ENCODE data around the gene RICTOR. TPM values are rescaled to one million over a fixed set of nuclear protein-coding genes. Genes with fewer than 3 reads are reported as not detected.

The RICTOR gene
- total RNA-seq, 2 donors from 2014 or later: 18.7 to 25.1 TPM

DNA sequence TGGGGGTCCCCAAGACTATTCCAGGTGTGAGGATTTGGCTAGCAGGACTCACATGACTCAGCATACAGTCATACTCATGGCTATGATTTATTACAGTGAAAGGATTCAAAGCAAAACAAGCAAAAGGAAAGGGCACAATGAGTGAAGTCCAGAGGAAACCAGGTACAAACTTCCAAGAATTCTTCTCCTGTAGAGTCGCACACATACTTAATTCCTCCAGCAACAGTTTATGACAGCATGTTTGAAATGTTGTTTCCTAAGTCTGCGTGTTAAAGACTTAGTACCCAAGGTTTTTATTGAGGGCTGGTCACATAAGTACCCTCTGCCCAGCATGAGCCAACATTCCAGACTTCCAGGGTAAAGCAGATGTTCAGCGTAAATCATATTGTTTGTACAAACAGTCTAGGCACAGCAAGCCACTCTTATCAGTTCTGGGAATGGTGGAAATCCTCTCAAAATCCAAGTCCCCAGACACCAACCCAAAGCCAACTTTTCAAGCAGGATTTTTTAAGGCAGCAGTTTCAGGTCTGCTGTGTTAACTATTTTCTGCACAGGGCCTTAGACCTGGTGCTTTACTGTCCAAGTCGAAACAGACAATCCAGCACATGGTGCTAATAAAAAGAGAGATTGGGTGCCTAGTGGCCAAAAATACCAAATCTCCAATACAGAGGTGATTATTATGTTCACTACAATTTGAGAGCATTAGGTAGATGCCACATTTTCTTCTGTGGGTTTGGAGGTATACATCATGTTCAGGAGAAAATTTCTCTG, 18.6 kb upstream of the RICTOR start:
- Histone ChIP-seq H3K9me3 (peaks cover 0 to 11% of the 10 kb centered on the region in 2 donors), H3K4me3 (no peak overlapping the region), H3K27ac (no peak overlapping the region), H3K4me1 (no peaks in the 10 kb centered on the region), H3K36me3 (no peaks in the 10 kb centered on the region), H3K27me3 (no peaks in the 10 kb centered on the region)
- no peak for DNase-seq (ENCODE audit: low spot score)
- TF ChIP-seq, protein P1, sequence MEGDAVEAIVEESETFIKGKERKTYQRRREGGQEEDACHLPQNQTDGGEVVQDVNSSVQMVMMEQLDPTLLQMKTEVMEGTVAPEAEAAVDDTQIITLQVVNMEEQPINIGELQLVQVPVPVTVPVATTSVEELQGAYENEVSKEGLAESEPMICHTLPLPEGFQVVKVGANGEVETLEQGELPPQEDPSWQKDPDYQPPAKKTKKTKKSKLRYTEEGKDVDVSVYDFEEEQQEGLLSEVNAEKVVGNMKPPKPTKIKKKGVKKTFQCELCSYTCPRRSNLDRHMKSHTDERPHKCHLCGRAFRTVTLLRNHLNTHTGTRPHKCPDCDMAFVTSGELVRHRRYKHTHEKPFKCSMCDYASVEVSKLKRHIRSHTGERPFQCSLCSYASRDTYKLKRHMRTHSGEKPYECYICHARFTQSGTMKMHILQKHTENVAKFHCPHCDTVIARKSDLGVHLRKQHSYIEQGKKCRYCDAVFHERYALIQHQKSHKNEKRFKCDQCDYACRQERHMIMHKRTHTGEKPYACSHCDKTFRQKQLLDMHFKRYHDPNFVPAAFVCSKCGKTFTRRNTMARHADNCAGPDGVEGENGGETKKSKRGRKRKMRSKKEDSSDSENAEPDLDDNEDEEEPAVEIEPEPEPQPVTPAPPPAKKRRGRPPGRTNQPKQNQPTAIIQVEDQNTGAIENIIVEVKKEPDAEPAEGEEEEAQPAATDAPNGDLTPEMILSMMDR (IDR thresholded peaks at IDR 0.05): no peak

DNA sequence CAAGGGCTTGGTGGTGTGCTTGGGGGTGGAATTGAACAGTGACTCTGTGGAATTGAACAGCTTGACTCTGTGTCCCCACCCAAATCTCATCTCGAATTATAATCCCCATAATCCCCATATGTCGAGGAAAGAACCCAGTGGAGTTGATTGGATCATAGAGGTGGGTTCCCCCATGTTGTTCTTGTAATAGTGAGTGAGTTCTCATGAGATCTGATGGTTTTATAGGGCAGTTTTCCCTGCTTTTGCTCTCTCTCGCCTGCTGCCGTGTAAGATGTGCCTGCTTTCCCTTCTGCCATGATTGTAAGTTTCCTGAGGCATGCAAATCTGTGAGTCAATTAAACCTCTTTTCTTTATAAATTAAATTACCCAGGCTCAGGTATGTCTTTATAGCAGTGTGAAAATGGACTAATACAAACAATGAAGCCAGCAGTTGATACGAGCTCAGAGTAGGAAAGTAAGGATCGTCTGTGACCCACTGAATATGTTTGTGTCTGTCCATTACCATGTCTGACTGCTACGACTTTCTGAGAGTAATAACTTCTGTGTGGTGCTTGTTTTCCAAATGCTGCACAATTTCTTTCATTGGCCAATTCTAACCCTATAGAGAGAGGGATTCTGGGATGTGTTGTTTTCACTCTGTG, 17.9 kb upstream of the RICTOR start:
- TF ChIP-seq, protein P1 (IDR thresholded peaks at IDR 0.05): no peak
- Histone ChIP-seq H3K27ac (no peak overlapping the region), H3K27me3 (no peaks in the 10 kb centered on the region), H3K4me1 (no peaks in the 10 kb centered on the region), H3K36me3 (no peaks in the 10 kb centered on the region), H3K4me3 (no peak overlapping the region), H3K9me3 (peaks cover 0 to 11% of the 10 kb centered on the region in 2 donors)
- no peak for DNase-seq (ENCODE audit: low spot score)

DNA sequence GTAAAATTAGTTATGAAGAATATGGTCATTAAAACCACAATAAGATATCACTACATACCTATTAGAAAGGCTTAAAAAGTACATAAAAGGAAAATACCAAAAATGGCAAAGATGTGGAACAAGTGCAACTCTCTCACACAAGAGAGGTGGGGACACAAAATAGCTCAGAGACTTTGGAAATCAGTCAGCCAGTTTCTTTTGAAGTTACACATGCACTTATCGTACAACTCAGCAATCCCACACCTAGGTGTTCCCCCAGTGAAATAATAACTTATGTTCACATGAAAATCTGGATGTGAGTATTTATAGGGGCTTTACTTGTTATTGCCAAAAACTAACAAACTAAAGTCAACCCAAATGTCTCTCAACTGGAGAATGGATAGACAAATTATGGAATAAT, 9.8 kb upstream of the RICTOR start:
- TF ChIP-seq, protein P1 (IDR thresholded peaks at IDR 0.05): no peak
- H3K27ac ChIP-seq: no peak overlapping the region
- no peaks in the 10 kb centered on the region for H3K4me1 ChIP-seq
- H3K9me3 ChIP-seq: no peaks in the 10 kb centered on the region
- no peaks in the 10 kb centered on the region for H3K36me3 ChIP-seq
- no peaks in the 10 kb centered on the region for H3K27me3 ChIP-seq
- H3K4me3 ChIP-seq: no peak overlapping the region
- DNase-seq (ENCODE audit: low spot score): no peak

DNA sequence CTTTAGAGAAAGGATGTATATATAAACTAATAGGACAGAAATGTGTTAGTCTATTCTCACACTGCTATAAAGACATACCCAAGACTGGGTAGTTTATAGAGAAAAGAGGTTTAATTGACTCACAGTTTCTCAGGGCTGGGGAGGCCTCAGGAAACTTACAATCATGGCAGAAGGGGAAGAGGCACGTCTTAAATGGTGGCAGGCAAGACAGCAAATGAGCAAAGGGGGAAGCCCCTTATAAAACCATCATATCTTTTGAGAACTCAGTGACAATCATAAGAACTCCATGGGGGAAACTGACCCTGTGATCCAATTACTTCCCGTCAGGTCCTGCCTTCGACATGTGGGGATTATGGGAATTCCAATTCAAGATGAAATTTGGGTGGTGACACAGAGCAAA, 8.8 kb upstream of the RICTOR start:
- TF ChIP-seq, protein P1 (IDR thresholded peaks at IDR 0.05): no peak
- no peak for DNase-seq (ENCODE audit: low spot score)
- H3K36me3 ChIP-seq: no peaks in the 10 kb centered on the region
- no peaks in the 10 kb centered on the region for H3K27me3 ChIP-seq
- H3K27ac ChIP-seq: no peak overlapping the region
- H3K4me3 ChIP-seq: no peak overlapping the region
- H3K9me3 ChIP-seq: no peaks in the 10 kb centered on the region
- no peaks in the 10 kb centered on the region for H3K4me1 ChIP-seq

DNA sequence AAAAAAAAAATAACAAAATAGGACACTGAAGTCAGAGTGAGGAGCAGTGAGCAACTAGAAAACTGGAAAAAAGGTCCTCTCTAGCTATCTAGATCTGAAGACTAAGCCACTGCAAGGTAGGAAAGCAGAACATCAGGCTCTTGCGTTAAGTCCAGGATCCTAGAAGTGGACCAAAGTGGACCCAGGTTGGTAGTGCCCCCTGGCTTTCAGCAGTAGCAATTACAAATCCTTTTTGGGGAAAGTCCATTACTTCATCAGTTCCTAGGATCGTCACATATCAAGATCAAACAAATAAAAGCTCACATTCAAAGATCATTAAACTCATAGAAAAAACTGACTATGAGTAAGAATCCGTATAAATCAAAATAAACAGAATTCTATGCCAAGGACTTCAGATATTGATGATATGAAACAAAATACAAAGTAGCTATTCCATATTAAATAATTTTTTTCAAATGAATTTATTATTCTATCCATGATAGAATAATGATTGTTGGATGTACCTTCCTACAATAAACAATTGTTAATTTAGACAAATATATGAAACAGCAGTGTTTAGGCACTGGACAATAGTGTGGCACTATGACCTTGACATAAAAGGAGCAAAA, 6.5 kb upstream of the RICTOR start:
- TF ChIP-seq, protein P1 (IDR thresholded peaks at IDR 0.05): peak; percentile 87 to 91
- Histone ChIP-seq H3K27ac (no peak overlapping the region), H3K9me3 (no peaks in the 10 kb centered on the region), H3K27me3 (no peaks in the 10 kb centered on the region), H3K4me3 (no peak overlapping the region), H3K4me1 (peaks cover 0 to 10% of the 10 kb centered on the region in 2 donors), H3K36me3 (no peaks in the 10 kb centered on the region)
- peak; percentile 70 for DNase-seq (ENCODE audit: low spot score)
